HepG2 (cell line): ENCODE results near the gene HK2.

Source experiments
- ARID2 ChIP-seq: sonication (generic); formaldehyde crosslinking; IDR thresholded peaks from 2 replicates; pipeline ENCODE4 v1.8.1; 2022; ENCODE audit warnings: mild to moderate bottlenecking, missing genetic modification reagents, borderline replicate concordance
- EZH2 ChIP-seq: conservative IDR thresholded peaks from 2 replicates; pipeline ENCODE4 v1.6.1; 2012; ENCODE audit warnings: mild to moderate bottlenecking, low read depth, low read length, moderate library complexity
- FOXJ3 ChIP-seq: sonication (generic); formaldehyde crosslinking; IDR thresholded peaks from 2 replicates; pipeline ENCODE4 v1.4.0; 2020; ENCODE audit warnings: missing genetic modification reagents, mild to moderate bottlenecking, borderline replicate concordance
- GABPB1 ChIP-seq: IDR thresholded peaks from 2 replicates; pipeline ENCODE4 v1.6.1; 2016; ENCODE audit warnings: mild to moderate bottlenecking, missing genetic modification reagents, moderate library complexity, missing compliant biosample characterization
- JUNB ChIP-seq: sonication (generic); formaldehyde crosslinking; IDR thresholded peaks from 2 replicates; pipeline ENCODE4 v1.8.0; 2022; ENCODE audit warnings: missing genetic modification reagents, mild to moderate bottlenecking, borderline replicate concordance
- MLLT10 ChIP-seq: sonication (generic); formaldehyde crosslinking; IDR thresholded peaks from 2 replicates; pipeline ENCODE4 v1.4.0; 2020; ENCODE audit warnings: missing genetic modification reagents
- MYNN ChIP-seq: sonication (generic); formaldehyde crosslinking; IDR thresholded peaks from 2 replicates; pipeline ENCODE4 v1.4.0; 2020; ENCODE audit warnings: mild to moderate bottlenecking, low read depth, missing genetic modification reagents
- NBN ChIP-seq: fragments of 450-650 bp; conservative IDR thresholded peaks from 2 replicates; pipeline ENCODE4 v1.6.1; 2017
- TP53 ChIP-seq: sonication (generic); formaldehyde crosslinking; conservative IDR thresholded peaks from 2 replicates; pipeline ENCODE4 v1.4.0; 2020; ENCODE audit warnings: missing genetic modification reagents
- ZNF292 ChIP-seq: sonication (generic); formaldehyde crosslinking; IDR thresholded peaks from 2 replicates; pipeline ENCODE4 v1.8.1; 2022; ENCODE audit warnings: mild to moderate bottlenecking, low read depth, missing genetic modification reagents, borderline replicate concordance
- ZNF549 ChIP-seq: sonication (generic); formaldehyde crosslinking; IDR thresholded peaks from 2 replicates; pipeline ENCODE4 v1.5.0; 2020; ENCODE audit warnings: missing genetic modification reagents
- TF ChIP-seq, protein P1 (sequence below): fragments of 450-650 bp; IDR thresholded peaks from 2 replicates; pipeline ENCODE4 v1.6.1; 2017

GRCh38 chr2:74843433-74843832 is 9.5 kb downstream of the HK2 start:
- no peak for TF ChIP-seq ARID2 (CRISPR knock-in tag)
- TF ChIP-seq EZH2, result no peak
- TF ChIP-seq MYNN, result no peak
- TF ChIP-seq ZNF549, result no peak
- TF ChIP-seq, protein P1, sequence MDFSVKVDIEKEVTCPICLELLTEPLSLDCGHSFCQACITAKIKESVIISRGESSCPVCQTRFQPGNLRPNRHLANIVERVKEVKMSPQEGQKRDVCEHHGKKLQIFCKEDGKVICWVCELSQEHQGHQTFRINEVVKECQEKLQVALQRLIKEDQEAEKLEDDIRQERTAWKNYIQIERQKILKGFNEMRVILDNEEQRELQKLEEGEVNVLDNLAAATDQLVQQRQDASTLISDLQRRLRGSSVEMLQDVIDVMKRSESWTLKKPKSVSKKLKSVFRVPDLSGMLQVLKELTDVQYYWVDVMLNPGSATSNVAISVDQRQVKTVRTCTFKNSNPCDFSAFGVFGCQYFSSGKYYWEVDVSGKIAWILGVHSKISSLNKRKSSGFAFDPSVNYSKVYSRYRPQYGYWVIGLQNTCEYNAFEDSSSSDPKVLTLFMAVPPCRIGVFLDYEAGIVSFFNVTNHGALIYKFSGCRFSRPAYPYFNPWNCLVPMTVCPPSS, result no peak
- no peak for TF ChIP-seq ZNF292 (CRISPR knock-in tag)
- TF ChIP-seq FOXJ3, result no peak
- TF ChIP-seq NBN, result no peak
- TF ChIP-seq JUNB (CRISPR knock-in tag), result no peak
- TF ChIP-seq MLLT10 (CRISPR knock-in tag), result no peak
- TF ChIP-seq TP53 (CRISPR knock-in tag), result no peak
- no peak for TF ChIP-seq GABPB1 (CRISPR knock-in tag)
